ENCODE measurements around the gene ABCA9.

ABCA9 gene

DNA sequence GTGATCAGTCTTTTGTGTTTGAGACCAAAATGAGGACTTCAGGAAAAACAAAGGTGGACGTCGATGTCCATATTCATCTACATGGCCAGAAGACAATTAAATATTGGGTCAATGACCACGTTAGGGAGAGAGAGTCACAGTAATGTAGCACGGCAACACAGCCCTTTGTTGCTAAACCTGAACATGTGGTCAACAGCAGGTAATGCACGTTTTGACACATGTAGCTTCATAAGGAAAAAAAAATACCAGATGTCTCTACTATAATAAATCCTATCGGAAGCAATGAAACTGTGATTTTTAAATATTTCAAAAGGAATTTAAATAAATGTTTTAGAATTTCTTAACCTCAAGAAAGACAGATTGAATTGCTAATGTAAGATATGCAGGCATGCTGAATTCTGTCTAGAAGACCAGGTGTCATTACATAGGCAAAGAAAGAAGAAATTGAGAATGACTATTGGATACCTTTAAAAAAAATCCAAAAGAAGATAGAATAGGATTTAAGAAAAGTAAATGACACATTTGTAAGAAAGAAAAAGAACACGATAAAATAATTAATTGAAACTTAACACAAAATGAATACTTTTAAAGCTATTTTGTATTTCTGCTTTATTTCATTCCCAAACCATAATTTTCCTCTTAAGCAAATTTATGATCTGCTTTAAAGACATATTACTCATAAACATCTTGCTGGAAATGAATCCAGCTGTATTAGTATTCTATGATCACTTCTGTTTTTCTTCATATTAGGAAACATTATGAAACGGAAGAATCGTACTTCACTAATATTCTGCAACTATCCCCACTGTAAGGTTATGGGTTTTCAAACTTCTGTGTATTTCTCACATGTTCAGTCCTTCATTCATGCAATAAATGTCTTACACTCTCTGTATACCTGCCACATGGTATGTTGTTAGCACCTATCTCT lies 135.7 kb downstream of the ABCA9 start:
- Histone ChIP-seq H3K9ac (ENCODE audit: low read depth, low read length) (no peak overlapping the region), H2AFZ (ENCODE audit: low read depth, low read length) (no peak overlapping the region), H3K36me3 (ENCODE audit: insufficient read depth, low read length) (no peaks in the 10 kb centered on the region), H4K20me1 (ENCODE audit: insufficient read depth, low read length) (no peaks in the 10 kb centered on the region), H3K4me1 (ENCODE audit: insufficient read depth, low read length) (no peaks in the 10 kb centered on the region), H3K4me2 (ENCODE audit: insufficient read depth, low read length) (no peak overlapping the region), H3K9me3 (ENCODE audit: insufficient read depth, low read length, severe bottlenecking) (no peaks in the 10 kb centered on the region), H3K4me3 (ENCODE audit: low read depth in 1 of 2, low read length in 2 of 2) (no peak overlapping the region), H3K27me3 (ENCODE audit: insufficient read depth, low read length, poor library complexity) (no peaks in the 10 kb centered on the region), H3K27ac (ENCODE audit: low read length) (no peak overlapping the region), H3K79me2 (ENCODE audit: insufficient read depth, low read length) (no peaks in the 10 kb centered on the region)
- TF ChIP-seq CTCF (IDR thresholded peaks at IDR 0.05; ENCODE audit: borderline replicate concordance, extremely low read depth, low read length, poor library complexity, severe bottlenecking), result no peak
- TF ChIP-seq EZH2 (IDR thresholded peaks at IDR 0.05; ENCODE audit: borderline replicate concordance, low read depth, low read length, severe bottlenecking), result no peak
- no peak for DNase-seq
- ATAC-seq (ENCODE audit: insufficient read depth, low read depth), result no peak

Measured in DND-41 (cell line).